CD8-positive, alpha-beta memory T cell (primary cell): Measurements from ENCODE around the gene SLAMF8. TPM values are rescaled to one million over a fixed set of nuclear protein-coding genes. Genes with fewer than 3 reads are reported as not detected.

ENCODE experiments used
- CTCF ChIA-PET: fragments of 350-600 bp; sonication (Branson Sonifier 250); formaldehyde crosslinking; loops from one replicate; lab custom pipeline; 2021; ENCODE audit warnings: antibody characterized with exemption; lab: Charles Lee
- POLR2A ChIA-PET: fragments of 350-600 bp; sonication (Branson Sonifier 250); formaldehyde crosslinking; loops from one replicate; lab custom pipeline; 2021; ENCODE audit warnings: antibody characterized with exemption; lab: Charles Lee
- DNase-seq, 5 donors: peaks; one replicate each; pipeline versions ENCODE4 v3.0.0 to v3.0.0-alpha.2; 2020 to 2022; ENCODE audit warnings: mixed read lengths in 1 of 5
- H3K27ac ChIP-seq: one replicate; pipeline ENCODE4 v1.7.0; 2013; ENCODE audit warnings: low read depth, mild to moderate bottlenecking, low read length, moderate library complexity
- H3K27me3 ChIP-seq: 2 replicates; pipeline ENCODE4 v1.7.0; 2013; ENCODE audit warnings: low read length, mild to moderate bottlenecking; ENCODE audit not compliant: insufficient read depth, poor library complexity, severe bottlenecking
- H3K36me3 ChIP-seq: 2 replicates; pipeline ENCODE4 v1.7.0; 2013; ENCODE audit warnings: mild to moderate bottlenecking, low read length, moderate library complexity; ENCODE audit not compliant: insufficient read depth
- H3K4me1 ChIP-seq: 2 replicates; pipeline ENCODE4 v1.7.0; 2013; ENCODE audit warnings: mild to moderate bottlenecking, low read length, moderate library complexity; ENCODE audit not compliant: insufficient read depth
- H3K4me3 ChIP-seq: 2 replicates; pipeline ENCODE4 v1.7.0; 2013; ENCODE audit warnings: mild to moderate bottlenecking, low read length
- H3K9me3 ChIP-seq: 2 replicates; pipeline ENCODE4 v1.7.0; 2013; ENCODE audit warnings: mild to moderate bottlenecking, low read length
- H3K27ac Mint-ChIP-seq, 8 donors: one replicate each; pipeline ENCODE4 v1.8.0; 2020 to 2021; ENCODE audit warnings: mixed read lengths in 8 of 8, mild to moderate bottlenecking in 6 of 8, inconsistent platforms in 3 of 8, moderate library complexity in 3 of 8
- H3K27me3 Mint-ChIP-seq, 2 donors: one replicate each; pipeline ENCODE4 v1.8.0; 2020 to 2021; ENCODE audit warnings: mixed read lengths in 2 of 2, mild to moderate bottlenecking in 1 of 2, moderate library complexity in 1 of 2
- H3K36me3 Mint-ChIP-seq, 3 donors: one replicate each; pipeline ENCODE4 v1.8.0; 2020 to 2021; ENCODE audit warnings: mixed read lengths in 3 of 3, inconsistent platforms in 1 of 3, mild to moderate bottlenecking in 1 of 3
- H3K4me1 Mint-ChIP-seq, 3 donors: one replicate each; pipeline ENCODE4 v1.8.0; 2020 to 2021; ENCODE audit warnings: mixed read lengths in 3 of 3, inconsistent platforms in 1 of 3, mild to moderate bottlenecking in 1 of 3
- H3K4me3 Mint-ChIP-seq, 7 donors: one replicate each; pipeline ENCODE4 v1.8.0; 2020 to 2021; ENCODE audit warnings: mixed read lengths in 7 of 7, mild to moderate bottlenecking in 6 of 7, moderate library complexity in 4 of 7, inconsistent platforms in 2 of 7
- H3K9me3 Mint-ChIP-seq, 5 donors: one replicate each; pipeline ENCODE4 v1.8.0; 2020 to 2022; ENCODE audit warnings: mixed read lengths in 5 of 5, mild to moderate bottlenecking in 3 of 5, moderate library complexity in 2 of 5, inconsistent platforms in 1 of 5
- polyA plus RNA-seq: library from polyadenylated mRNA; unstranded; fragments of 300-500 nt; fragmentation: Illumina TruSeq; gene quantifications from one replicate; pipeline ENCODE4 v1.2.3, GENCODE V29; 2021
- total RNA-seq, 2 experiments: library from RNA; stranded (reverse); gene quantifications; one replicate each; pipeline ENCODE4 v1.2.3, GENCODE V29; 2021

The SLAMF8 gene
- total and polyA plus RNA-seq, 3 experiments from 2014 or later, result 3.2 to 7.3 (median 4.0) TPM

DNA sequence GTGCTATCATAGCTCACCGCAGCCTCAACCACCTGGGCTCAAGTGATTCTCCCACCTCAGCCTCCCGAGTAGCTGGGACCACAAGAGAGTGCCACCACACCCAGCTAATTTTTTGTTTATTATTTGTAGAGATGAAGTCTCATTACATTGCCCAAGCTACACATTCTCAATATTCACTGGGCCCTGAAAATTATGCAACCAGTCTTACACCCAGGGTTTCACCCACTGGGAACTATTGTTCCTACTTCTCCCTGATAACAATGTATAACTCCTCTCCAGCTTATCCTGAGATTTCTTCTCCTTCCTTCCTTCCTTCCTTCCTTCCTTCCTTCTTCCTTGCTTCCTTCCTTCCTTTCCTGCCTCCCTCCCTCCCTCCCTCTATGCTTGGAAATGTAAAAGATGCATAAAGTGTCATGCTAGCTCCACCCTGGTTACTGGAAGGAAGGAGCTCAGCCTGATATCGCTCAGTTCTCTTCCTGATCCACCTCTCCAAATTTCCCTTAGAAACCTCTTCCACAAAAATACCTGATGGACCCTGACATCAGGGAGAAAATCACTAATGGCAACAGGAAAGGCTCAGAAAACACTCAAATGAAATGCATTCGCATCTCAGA, 47.0 kb downstream of the SLAMF8 start:
- peaks cover 6 to 12% (median 8%) of the 10 kb centered on the region in 3 donors for H3K4me1 Mint-ChIP-seq
- no peak overlapping the region for H3K27ac Mint-ChIP-seq
- H3K4me3 Mint-ChIP-seq, result no peak overlapping the region
- CTCF ChIA-PET, result interaction anchor here (1.5 kb wide), 1 partner anchor 19 kb away, joined by 5 read pairs; no protein-coding TSS in a partner anchor
- Histone ChIP-seq H3K4me1 (peaks cover 7% of the 10 kb centered on the region), H3K27ac (no peak overlapping the region), H3K27me3 (no peaks in the 10 kb centered on the region), H3K36me3 (no peaks in the 10 kb centered on the region), H3K4me3 (no peak overlapping the region), H3K9me3 (no peaks in the 10 kb centered on the region)
- DNase-seq, result no peak
- peaks cover 0 to 5% (median 0%) of the 10 kb centered on the region in 3 donors for H3K36me3 Mint-ChIP-seq
- POLR2A ChIA-PET, result interaction anchor here (0.7 kb wide), 1 partner anchor 8 kb away, joined by 3 read pairs; no protein-coding TSS in a partner anchor
- peaks cover 2 to 10% of the 10 kb centered on the region in 2 donors for H3K27me3 Mint-ChIP-seq
- peaks cover 0 to 1% (median 0%) of the 10 kb centered on the region in 5 donors for H3K9me3 Mint-ChIP-seq

- ChIA-PET CTCF (interaction anchor here (1.5 to 2.0 kb wide), 2 partner anchors 11 to 13 kb away, joined by 4 to 6 read pairs; no protein-coding TSS in a partner anchor), POLR2A (no interaction called here)
- Mint-ChIP-seq H3K27me3 (peaks cover 0 to 10% of the 10 kb centered on the region in 2 donors), H3K27ac (no peak overlapping the region), H3K36me3 (peaks cover 0 to 7% (median 0%) of the 10 kb centered on the region in 3 donors), H3K4me1 (no peaks in the 10 kb centered on the region), H3K4me3 (no peak overlapping the region), H3K9me3 (peaks cover 0 to 1% (median 0%) of the 10 kb centered on the region in 5 donors)
- Histone ChIP-seq H3K4me3 (no peak overlapping the region), H3K27ac (no peak overlapping the region), H3K27me3 (no peaks in the 10 kb centered on the region), H3K36me3 (no peaks in the 10 kb centered on the region), H3K9me3 (no peaks in the 10 kb centered on the region), H3K4me1 (peaks cover 6% of the 10 kb centered on the region)
- no peak for DNase-seq
These were observed 51.2 kb downstream of the SLAMF8 start for GRCh38 chr1:159877695-159878444.

DNA sequence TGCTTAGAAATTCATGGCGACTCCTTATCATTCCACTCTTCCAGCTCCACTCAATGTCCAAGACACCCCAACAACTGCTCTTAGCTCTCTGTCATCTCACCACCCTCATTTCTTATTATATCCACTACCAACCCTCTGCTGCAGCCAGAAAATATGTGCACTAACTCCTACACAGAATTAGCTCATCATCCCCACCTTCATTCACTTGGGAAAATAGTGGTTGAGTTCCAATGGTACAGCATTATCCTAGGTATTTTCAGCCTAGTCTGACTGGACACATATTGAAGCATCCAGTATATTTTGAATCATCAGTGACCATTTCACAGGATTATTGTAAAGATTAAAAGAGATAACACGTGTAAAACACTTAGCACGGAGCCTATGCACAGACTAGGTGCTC, 52.5 kb downstream of the SLAMF8 start:
- Histone ChIP-seq H3K27me3 (no peaks in the 10 kb centered on the region), H3K27ac (no peak overlapping the region), H3K36me3 (no peaks in the 10 kb centered on the region), H3K4me3 (no peak overlapping the region), H3K9me3 (no peaks in the 10 kb centered on the region), H3K4me1 (peaks cover 6% of the 10 kb centered on the region)
- H3K27me3 Mint-ChIP-seq, result peaks cover 0 to 7% of the 10 kb centered on the region in 2 donors
- H3K4me3 Mint-ChIP-seq, result no peak overlapping the region
- no peaks in the 10 kb centered on the region for H3K4me1 Mint-ChIP-seq
- no peak overlapping the region for H3K27ac Mint-ChIP-seq
- ChIA-PET CTCF (interaction anchor here (1.5 to 2.0 kb wide), 3 partner anchors 10 to 13 kb away, joined by 4 to 6 read pairs (median 4); no protein-coding TSS in a partner anchor), POLR2A (no interaction called here)
- H3K36me3 Mint-ChIP-seq, result peaks cover 0 to 7% (median 0%) of the 10 kb centered on the region in 3 donors
- H3K9me3 Mint-ChIP-seq, result peaks cover 0 to 1% (median 0%) of the 10 kb centered on the region in 5 donors
- no peak for DNase-seq

GRCh38 chr1:159879977-159880376, 53.3 kb downstream of the SLAMF8 start:
- ChIA-PET CTCF (interaction anchor here (1.7 to 2.1 kb wide), 2 partner anchors 11 to 12 kb away, joined by 4 to 11 read pairs; no protein-coding TSS in a partner anchor), POLR2A (no interaction called here)
- peaks cover 0 to 4% of the 10 kb centered on the region in 2 donors for H3K27me3 Mint-ChIP-seq
- Histone ChIP-seq H3K36me3 (no peaks in the 10 kb centered on the region), H3K9me3 (no peaks in the 10 kb centered on the region), H3K4me1 (peaks cover 6% of the 10 kb centered on the region), H3K4me3 (no peak overlapping the region), H3K27ac (no peak overlapping the region), H3K27me3 (no peaks in the 10 kb centered on the region)
- H3K4me1 Mint-ChIP-seq, result no peaks in the 10 kb centered on the region
- peaks cover 0 to 4% (median 0%) of the 10 kb centered on the region in 3 donors for H3K36me3 Mint-ChIP-seq
- H3K9me3 Mint-ChIP-seq, result no peaks in the 10 kb centered on the region
- no peak for DNase-seq
- H3K27ac Mint-ChIP-seq, result no peak overlapping the region
- H3K4me3 Mint-ChIP-seq, result no peak overlapping the region

DNA sequence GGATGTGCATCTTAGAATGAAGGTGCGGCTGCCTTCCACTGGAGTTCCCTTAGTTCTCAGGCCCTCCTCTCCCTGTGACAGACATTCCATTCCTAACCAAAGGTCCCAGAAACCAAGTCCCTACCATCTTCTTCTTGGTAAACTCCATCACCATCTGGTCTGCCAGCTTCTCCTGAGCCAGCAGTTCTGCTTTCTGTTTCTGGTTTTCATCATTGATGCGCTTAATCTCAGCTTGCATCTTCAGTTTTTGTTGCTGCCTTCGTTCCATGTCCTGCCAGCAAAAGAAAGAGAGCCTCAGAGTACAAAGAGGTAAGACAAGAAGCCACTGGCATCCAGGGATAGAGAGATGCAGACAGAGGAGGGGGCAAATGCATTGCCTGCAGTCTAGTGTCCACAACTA, 53.8 kb downstream of the SLAMF8 start:
- H3K27me3 Mint-ChIP-seq, result peaks cover 0 to 4% of the 10 kb centered on the region in 2 donors
- H3K4me3 Mint-ChIP-seq, result no peak overlapping the region
- no peak overlapping the region for H3K27ac Mint-ChIP-seq
- no peaks in the 10 kb centered on the region for H3K9me3 ChIP-seq
- peaks cover 0 to 2% (median 0%) of the 10 kb centered on the region in 3 donors for H3K36me3 Mint-ChIP-seq
- H3K4me1 Mint-ChIP-seq, result no peaks in the 10 kb centered on the region
- no peaks in the 10 kb centered on the region for H3K27me3 ChIP-seq
- POLR2A ChIA-PET, result no interaction called here
- no peak for DNase-seq
- no peak overlapping the region for H3K4me3 ChIP-seq
- no peak overlapping the region for H3K27ac ChIP-seq
- no peaks in the 10 kb centered on the region for H3K36me3 ChIP-seq
- no peaks in the 10 kb centered on the region for H3K9me3 Mint-ChIP-seq
- peaks cover 6% of the 10 kb centered on the region for H3K4me1 ChIP-seq
- CTCF ChIA-PET, result interaction anchor here (1.7 to 2.1 kb wide), 2 partner anchors 10 to 12 kb away, joined by 4 to 11 read pairs; no protein-coding TSS in a partner anchor

- peaks cover 0 to 1% of the 10 kb centered on the region in 2 donors for H3K27me3 Mint-ChIP-seq
- Histone ChIP-seq H3K4me1 (peaks cover 6% of the 10 kb centered on the region), H3K27ac (no peak overlapping the region), H3K27me3 (no peaks in the 10 kb centered on the region), H3K36me3 (no peaks in the 10 kb centered on the region), H3K4me3 (no peak overlapping the region), H3K9me3 (no peaks in the 10 kb centered on the region)
- no peak overlapping the region for H3K4me3 Mint-ChIP-seq
- H3K9me3 Mint-ChIP-seq, result no peaks in the 10 kb centered on the region
- ChIA-PET POLR2A (interaction anchor here (0.6 kb wide), 1 partner anchor 9 kb away, joined by 3 read pairs; no protein-coding TSS in a partner anchor), CTCF (interaction anchor here (1.2 to 2.1 kb wide), 2 partner anchors 9 to 83 kb away, joined by 3 to 11 read pairs; no protein-coding TSS in a partner anchor)
- H3K36me3 Mint-ChIP-seq, result peaks cover 0 to 2% (median 0%) of the 10 kb centered on the region in 3 donors
- no peak overlapping the region for H3K27ac Mint-ChIP-seq
- peaks cover 0 to under 1% (median 0%) of the 10 kb centered on the region in 3 donors for H3K4me1 Mint-ChIP-seq
- DNase-seq, result peak in 2 of 5 donors; percentile 11 to 68
These were observed 55.2 kb downstream of the SLAMF8 start for GRCh38 chr1:159881622-159882526.

GRCh38 chr1:159882527-159882862, 55.8 kb downstream of the SLAMF8 start:
- H3K36me3 ChIP-seq, result no peaks in the 10 kb centered on the region
- H3K9me3 ChIP-seq, result no peaks in the 10 kb centered on the region
- Mint-ChIP-seq H3K27ac (no peak overlapping the region), H3K4me3 (no peak overlapping the region), H3K36me3 (peaks cover 0 to 2% (median 0%) of the 10 kb centered on the region in 3 donors), H3K27me3 (peaks cover 0 to 1% of the 10 kb centered on the region in 2 donors), H3K9me3 (no peaks in the 10 kb centered on the region), H3K4me1 (peaks cover 0 to 2% (median 0%) of the 10 kb centered on the region in 3 donors)
- CTCF ChIA-PET, result no interaction called here
- no peak for DNase-seq
- peaks cover 6% of the 10 kb centered on the region for H3K4me1 ChIP-seq
- H3K27ac ChIP-seq, result no peak overlapping the region
- no peak overlapping the region for H3K4me3 ChIP-seq
- POLR2A ChIA-PET, result no interaction called here
- H3K27me3 ChIP-seq, result no peaks in the 10 kb centered on the region
